Retinal pigment epithelial cell (primary cell): ENCODE measurements around the gene JAZF1.

Experiments used
- DNase-seq: peaks from one replicate; pipeline ENCODE4 v3.0.0-alpha.2; 2010; ENCODE audit warnings: low read depth
- H3K4me3 ChIP-seq: 2 replicates; pipeline ENCODE4 v1.5.1; 2011; ENCODE audit warnings: mild to moderate bottlenecking, low read length, control low read depth, moderate library complexity
- CTCF ChIP-seq: conservative IDR thresholded peaks from 2 replicates; pipeline ENCODE4 v1.5.1; 2011; ENCODE audit warnings: low read depth, low read length, control low read depth, inconsistent platforms

Gene JAZF1

DNA sequence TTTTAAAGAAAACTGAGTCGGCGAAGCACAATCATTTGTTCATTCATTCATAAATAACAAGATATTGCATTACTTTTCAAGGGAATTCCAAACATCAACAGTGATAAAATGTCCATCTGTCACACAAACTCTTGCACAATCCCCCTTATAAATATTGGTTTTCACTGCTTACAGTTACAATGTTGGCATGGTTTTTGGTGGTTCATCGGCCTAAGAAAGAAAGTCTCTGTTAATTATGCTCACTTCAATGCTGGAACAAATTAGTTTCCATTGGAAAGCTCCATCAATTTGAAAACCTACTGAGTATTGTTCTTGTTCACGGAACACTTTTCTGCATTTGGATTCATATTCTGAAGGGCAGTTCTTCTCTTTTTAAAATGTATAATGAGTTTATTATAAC is 188.5 kb downstream of the JAZF1 start:
- no peak for TF ChIP-seq CTCF
- H3K4me3 ChIP-seq = no peak overlapping the region
- DNase-seq = no peak

- H3K4me3 ChIP-seq = no peak overlapping the region
- TF ChIP-seq CTCF = no peak
- DNase-seq = no peak
Observed at GRCh38 chr7:27991006-27991528, 189.5 kb downstream of the JAZF1 start.

GRCh38 chr7:27976531-27976930 is 204.1 kb downstream of the JAZF1 start:
- no peak for DNase-seq
- no peak overlapping the region for H3K4me3 ChIP-seq
- no peak for TF ChIP-seq CTCF

DNA sequence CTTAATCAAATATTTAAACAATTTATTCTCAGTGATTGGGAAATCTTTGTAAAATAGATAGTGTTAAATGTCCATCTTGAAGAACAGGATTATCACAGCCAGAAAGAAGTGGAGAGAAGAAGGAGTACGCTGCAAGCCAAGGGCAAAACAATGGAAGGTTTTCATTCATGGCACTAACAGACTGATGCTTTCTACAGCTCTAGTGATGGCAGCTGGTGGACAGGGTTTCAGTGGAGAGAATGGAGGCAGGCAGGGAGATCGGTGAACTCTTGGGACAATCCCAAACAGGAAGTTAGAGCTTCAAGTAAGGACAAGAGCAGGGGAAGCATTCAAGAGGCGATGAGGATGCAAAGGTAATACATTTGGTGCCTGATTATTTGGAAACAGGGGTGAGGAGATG is 207.0 kb downstream of the JAZF1 start:
- DNase-seq = no peak
- H3K4me3 ChIP-seq = no peak overlapping the region
- TF ChIP-seq CTCF = no peak

DNA sequence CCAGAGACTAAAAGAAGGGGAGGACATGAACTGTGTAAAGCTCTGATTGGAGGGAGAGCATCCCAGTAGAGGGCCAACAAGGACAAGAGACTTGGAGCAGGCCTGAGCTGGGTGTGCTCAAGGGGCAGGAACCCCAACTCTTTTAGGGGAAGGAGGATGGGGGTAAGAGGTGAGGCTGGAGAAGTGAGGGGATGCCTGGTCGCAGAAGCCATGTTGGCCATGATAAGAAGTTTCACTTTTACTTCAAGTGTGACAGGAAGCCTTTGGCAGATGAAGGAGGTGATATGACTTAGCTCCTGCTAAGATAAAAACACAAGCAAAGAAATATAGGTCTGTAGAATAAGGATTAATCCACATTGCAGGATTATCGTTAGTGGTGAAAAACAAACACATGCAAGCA is 208.3 kb downstream of the JAZF1 start:
- TF ChIP-seq CTCF = no peak
- DNase-seq = no peak
- H3K4me3 ChIP-seq = no peak overlapping the region

DNA sequence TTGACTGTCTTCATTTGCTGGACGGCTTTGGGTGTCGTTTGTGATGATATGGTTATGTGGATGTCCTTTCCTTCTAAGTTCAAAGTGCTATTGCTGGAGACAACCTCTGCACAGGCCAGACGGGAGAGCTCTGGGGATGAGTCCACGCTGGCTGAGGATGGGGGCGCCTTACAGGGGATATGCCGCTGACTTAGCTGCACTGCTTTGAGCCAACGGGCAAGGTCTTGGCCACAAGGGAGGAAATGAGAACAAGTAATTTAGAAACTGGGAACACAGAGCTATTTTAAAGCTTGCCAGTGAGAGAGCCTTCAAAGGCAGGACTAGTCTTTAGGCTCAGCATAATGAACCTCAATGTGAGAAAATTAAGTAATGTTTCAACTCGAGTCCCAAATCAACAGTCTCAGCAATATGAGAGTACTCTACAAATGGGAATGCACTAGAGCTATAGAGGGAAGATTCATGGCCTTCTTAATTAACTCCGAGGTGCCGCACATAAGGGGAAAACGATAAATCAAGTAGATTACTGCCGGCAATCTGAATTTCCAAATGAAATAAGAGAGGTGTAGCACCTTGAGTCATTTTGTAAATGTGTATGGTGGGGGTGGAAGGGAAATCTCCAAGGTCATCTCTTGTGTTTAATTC is 209.3 kb downstream of the JAZF1 start:
- no peak for TF ChIP-seq CTCF

GRCh38 chr7:27970350-27970749 is 210.2 kb downstream of the JAZF1 start:
- no peak for DNase-seq
- H3K4me3 ChIP-seq = no peak overlapping the region
- TF ChIP-seq CTCF = no peak

More for the DNA sequence above, 209.3 kb downstream of the JAZF1 start:
- no peak for DNase-seq
- H3K4me3 ChIP-seq = no peak overlapping the region
